ENCODE data around the gene OR2AG1. TPM values are rescaled to one million over a fixed set of nuclear protein-coding genes. Genes with fewer than 3 reads are reported as not detected.
A peak's percentile ranks its signal among the peaks of the same experiment; 100 is the strongest.

OR2AG1 gene
- total and polyA plus RNA-seq, 8 donors = 0.03 to 0.06 (median 0.05) TPM; not detected in 3

GRCh38 chr11:6736495-6737121, 46.2 kb upstream of the OR2AG1 start:
- DNase-seq (no peak), ATAC-seq (no peak)
- no peaks in the 10 kb centered on the region for H3K9me3 ChIP-seq
- H3K36me3 ChIP-seq = peaks cover 0 to 8% of the 10 kb centered on the region in 2 donors
- intact Hi-C loops (cut with DNase I) = no loop called here
- H3K27me3 ChIP-seq = no peaks in the 10 kb centered on the region
- H3K4me1 ChIP-seq = peaks cover 0 to 48% of the 10 kb centered on the region in 2 donors
- TF ChIP-seq CTCF (IDR thresholded peaks at IDR 0.05) = no peak
- H3K27ac ChIP-seq = peak overlapping the region in 1 of 2 donors; percentile 21
- H3K4me3 ChIP-seq = no peak overlapping the region

GRCh38 chr11:6737872-6738466, 44.9 kb upstream of the OR2AG1 start:
- H3K9me3 ChIP-seq = no peaks in the 10 kb centered on the region
- H3K27me3 ChIP-seq = no peaks in the 10 kb centered on the region
- peak in 2 of 4 donors; percentile 3 to 25 for DNase-seq
- peak; percentile 52 to 56 for TF ChIP-seq CTCF (IDR thresholded peaks at IDR 0.05)
- intact Hi-C loops (cut with DNase I) = no loop called here
- H3K4me1 ChIP-seq = peaks cover 0 to 48% of the 10 kb centered on the region in 2 donors
- no peak overlapping the region for H3K27ac ChIP-seq
- peak; percentile 78 for ATAC-seq
- H3K36me3 ChIP-seq = peaks cover 0 to 8% of the 10 kb centered on the region in 2 donors
- H3K4me3 ChIP-seq = no peak overlapping the region

GRCh38 chr11:6738590-6738989, 44.2 kb upstream of the OR2AG1 start:
- no peak overlapping the region for H3K27ac ChIP-seq
- no peak for ATAC-seq
- H3K36me3 ChIP-seq = peaks cover 0 to 4% of the 10 kb centered on the region in 2 donors
- no peak overlapping the region for H3K4me3 ChIP-seq
- no peak for DNase-seq
- H3K27me3 ChIP-seq = no peaks in the 10 kb centered on the region
- intact Hi-C loops (cut with DNase I) = no loop called here
- TF ChIP-seq CTCF (IDR thresholded peaks at IDR 0.05) = no peak
- peaks cover 0 to 43% of the 10 kb centered on the region in 2 donors for H3K4me1 ChIP-seq
- H3K9me3 ChIP-seq = no peaks in the 10 kb centered on the region

- Histone ChIP-seq H3K36me3 (no peaks in the 10 kb centered on the region), H3K27ac (no peak overlapping the region), H3K9me3 (no peaks in the 10 kb centered on the region), H3K4me1 (peaks cover 0 to 40% of the 10 kb centered on the region in 2 donors), H3K4me3 (no peak overlapping the region), H3K27me3 (no peaks in the 10 kb centered on the region)
- intact Hi-C loops (cut with DNase I) = no loop called here
- no peak for DNase-seq
- no peak for TF ChIP-seq CTCF (IDR thresholded peaks at IDR 0.05)
- no peak for ATAC-seq
These were observed 40.6 kb upstream of the OR2AG1 start for GRCh38 chr11:6742260-6742659.

GRCh38 chr11:6745018-6745417, 37.8 kb upstream of the OR2AG1 start:
- Histone ChIP-seq H3K27ac (peak overlapping the region; percentile 77 to 91), H3K36me3 (no peaks in the 10 kb centered on the region), H3K4me3 (peak overlapping the region in 1 of 2 donors; percentile 35), H3K27me3 (no peaks in the 10 kb centered on the region), H3K4me1 (peaks cover 0 to 26% of the 10 kb centered on the region in 2 donors), H3K9me3 (no peaks in the 10 kb centered on the region)
- no peak for DNase-seq
- intact Hi-C loops (cut with DNase I) = no loop called here
- ATAC-seq = no peak
- TF ChIP-seq CTCF (IDR thresholded peaks at IDR 0.05) = no peak

All from left lung (tissue), 10 donors.